ENCODE results near the gene GSDMA. TPM values are rescaled to one million over a fixed set of nuclear protein-coding genes. Genes with fewer than 3 reads are reported as not detected.
A peak's percentile ranks its signal among the peaks of the same experiment; 100 is the strongest.
"Not testable (repeated sequence)": the region's sequence is repeated elsewhere in the genome, so short reads cannot be mapped to it uniquely, and the experiment has no call there.

GSDMA gene
- total RNA-seq, 1 donor from 2014 or later = not detected

DNA sequence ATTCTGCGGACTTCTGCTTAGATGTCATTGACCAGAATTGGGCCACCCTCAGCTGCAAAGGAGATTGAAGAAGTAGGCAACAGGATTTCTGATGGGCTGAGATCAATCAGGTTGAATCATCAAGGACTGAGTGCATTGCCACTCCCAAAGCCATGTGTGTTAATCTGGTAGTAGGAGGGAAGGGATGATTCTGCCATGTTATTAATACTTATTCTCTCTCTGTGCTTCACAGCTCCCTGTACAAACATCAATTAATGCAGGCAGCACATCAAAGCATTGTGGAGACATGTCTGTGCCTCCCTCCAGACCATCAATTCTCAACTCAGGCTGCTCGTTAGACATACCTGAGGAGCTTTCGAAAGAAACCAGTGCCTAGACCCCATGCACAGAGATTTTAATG lies 23.7 kb upstream of the GSDMA start:
- peaks cover 16% of the 10 kb centered on the region for H3K4me1 Mint-ChIP-seq (ENCODE audit: unreplicated experiment)
- H3K36me3 Mint-ChIP-seq = no peaks in the 10 kb centered on the region
- DNase-seq (ENCODE audit: extremely low spot score, unreplicated experiment) = no peak
- TF ChIP-seq, protein P1, sequence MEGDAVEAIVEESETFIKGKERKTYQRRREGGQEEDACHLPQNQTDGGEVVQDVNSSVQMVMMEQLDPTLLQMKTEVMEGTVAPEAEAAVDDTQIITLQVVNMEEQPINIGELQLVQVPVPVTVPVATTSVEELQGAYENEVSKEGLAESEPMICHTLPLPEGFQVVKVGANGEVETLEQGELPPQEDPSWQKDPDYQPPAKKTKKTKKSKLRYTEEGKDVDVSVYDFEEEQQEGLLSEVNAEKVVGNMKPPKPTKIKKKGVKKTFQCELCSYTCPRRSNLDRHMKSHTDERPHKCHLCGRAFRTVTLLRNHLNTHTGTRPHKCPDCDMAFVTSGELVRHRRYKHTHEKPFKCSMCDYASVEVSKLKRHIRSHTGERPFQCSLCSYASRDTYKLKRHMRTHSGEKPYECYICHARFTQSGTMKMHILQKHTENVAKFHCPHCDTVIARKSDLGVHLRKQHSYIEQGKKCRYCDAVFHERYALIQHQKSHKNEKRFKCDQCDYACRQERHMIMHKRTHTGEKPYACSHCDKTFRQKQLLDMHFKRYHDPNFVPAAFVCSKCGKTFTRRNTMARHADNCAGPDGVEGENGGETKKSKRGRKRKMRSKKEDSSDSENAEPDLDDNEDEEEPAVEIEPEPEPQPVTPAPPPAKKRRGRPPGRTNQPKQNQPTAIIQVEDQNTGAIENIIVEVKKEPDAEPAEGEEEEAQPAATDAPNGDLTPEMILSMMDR (conservative IDR thresholded peaks at IDR 0.05) = no peak
- H3K27ac Mint-ChIP-seq = no peak overlapping the region
- no peaks in the 10 kb centered on the region for H3K9me3 Mint-ChIP-seq
- no peak overlapping the region for H3K4me3 Mint-ChIP-seq
- peaks cover 9% of the 10 kb centered on the region for H3K27me3 Mint-ChIP-seq

DNA sequence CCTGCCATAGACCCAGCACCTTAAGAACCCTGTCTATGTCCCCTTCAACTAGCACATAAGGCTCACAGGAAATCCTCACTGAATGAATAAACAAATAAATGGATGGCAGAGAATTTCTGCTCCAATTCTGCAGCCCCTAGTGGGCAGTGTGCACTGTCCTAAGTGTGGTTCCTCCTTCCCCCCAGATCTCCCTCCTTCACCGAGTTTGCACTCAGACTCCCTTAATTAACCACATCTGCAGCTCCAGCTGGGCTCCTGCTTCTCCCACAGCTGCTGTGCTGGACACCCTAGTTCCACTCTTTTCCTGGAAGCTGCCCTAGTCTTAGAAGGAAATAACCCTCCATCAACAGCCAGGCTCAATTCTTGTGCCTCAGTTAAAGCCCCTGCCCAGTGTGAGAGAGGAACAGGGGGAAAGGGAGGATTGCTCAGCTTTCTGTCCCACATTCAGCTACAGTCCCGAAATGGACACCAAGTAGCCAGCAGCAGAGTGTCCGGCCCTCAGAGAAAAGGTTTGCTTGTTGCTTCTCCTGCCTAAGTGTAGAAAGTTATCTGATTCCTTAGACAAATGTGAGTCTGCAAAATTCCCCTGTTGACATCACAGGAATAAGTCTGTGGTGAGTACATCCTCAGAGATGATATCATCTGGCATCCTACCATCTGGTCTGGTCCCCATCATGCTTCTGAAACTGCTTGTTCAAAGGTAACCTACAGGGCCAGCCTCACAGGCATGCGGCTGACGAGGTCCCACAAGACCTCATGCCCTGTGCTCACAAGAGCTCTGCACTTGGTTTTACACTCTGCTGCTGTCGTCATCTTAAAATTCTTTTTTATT lies 23.0 kb upstream of the GSDMA start:
- TF ChIP-seq, protein P1 (conservative IDR thresholded peaks at IDR 0.05) = peak; percentile 67
- Mint-ChIP-seq H3K27me3 (peaks cover 9% of the 10 kb centered on the region), H3K36me3 (no peaks in the 10 kb centered on the region), H3K27ac (no peak overlapping the region), H3K4me1 (ENCODE audit: unreplicated experiment) (peaks cover 13% of the 10 kb centered on the region), H3K9me3 (no peaks in the 10 kb centered on the region), H3K4me3 (no peak overlapping the region)
- no peak for DNase-seq (ENCODE audit: extremely low spot score, unreplicated experiment)

DNA sequence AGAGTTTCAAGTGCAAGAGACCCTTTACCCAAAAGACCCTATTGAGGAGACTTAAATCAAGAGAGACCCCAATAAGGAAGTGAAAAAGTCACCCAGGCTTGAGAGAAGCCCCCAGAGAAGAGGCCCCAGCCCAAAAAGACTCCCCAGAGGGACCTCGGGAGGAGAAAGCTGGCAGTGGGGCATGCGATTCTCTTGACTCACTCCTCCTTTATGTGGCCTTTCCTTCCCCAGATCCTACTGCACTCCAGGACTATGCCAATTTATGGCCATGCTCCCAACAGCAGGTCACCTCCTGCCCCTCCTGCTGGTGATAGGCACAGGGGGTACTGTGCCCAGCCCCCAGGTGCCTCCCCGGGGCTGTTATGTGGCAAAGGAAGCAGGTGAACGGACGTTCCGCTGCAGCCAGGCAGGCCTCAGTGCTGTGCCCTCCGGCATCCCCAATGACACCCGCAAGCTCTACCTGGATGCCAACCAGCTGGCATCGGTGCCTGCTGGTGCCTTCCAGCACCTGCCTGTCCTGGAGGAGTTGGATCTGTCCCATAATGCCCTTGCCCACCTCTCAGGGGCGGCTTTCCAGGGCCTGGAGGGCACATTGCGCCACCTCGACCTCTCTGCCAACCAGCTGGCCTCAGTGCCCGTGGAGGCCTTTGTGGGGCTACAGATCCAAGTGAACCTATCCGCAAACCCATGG lies 19.0 kb upstream of the GSDMA start:
- TF ChIP-seq, protein P1 (conservative IDR thresholded peaks at IDR 0.05) = no peak
- H3K27me3 Mint-ChIP-seq = peaks cover 9% of the 10 kb centered on the region
- H3K9me3 Mint-ChIP-seq = no peaks in the 10 kb centered on the region
- no peak for DNase-seq (ENCODE audit: extremely low spot score, unreplicated experiment)
- H3K36me3 Mint-ChIP-seq = no peaks in the 10 kb centered on the region
- H3K27ac Mint-ChIP-seq = no peak overlapping the region
- H3K4me1 Mint-ChIP-seq (ENCODE audit: unreplicated experiment) = peaks cover 18% of the 10 kb centered on the region
- H3K4me3 Mint-ChIP-seq = no peak overlapping the region

DNA sequence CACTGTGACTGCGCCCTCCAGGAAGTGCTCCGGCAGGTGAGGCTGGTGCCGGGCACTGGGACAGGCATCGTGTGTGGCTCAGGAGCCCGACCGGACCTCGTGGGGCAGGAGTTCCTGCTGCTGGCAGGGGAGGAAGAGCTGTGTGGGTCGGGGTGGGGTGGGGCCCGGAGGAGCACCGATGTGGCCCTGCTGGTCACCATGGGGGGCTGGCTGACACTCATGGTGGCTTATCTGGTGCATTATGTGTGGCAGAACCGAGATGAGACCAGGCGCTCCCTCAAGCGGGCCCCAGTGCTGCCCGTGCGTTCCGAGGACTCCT lies 18.5 kb upstream of the GSDMA start:
- H3K4me3 Mint-ChIP-seq = no peak overlapping the region
- no peak overlapping the region for H3K27ac Mint-ChIP-seq
- H3K4me1 Mint-ChIP-seq (ENCODE audit: unreplicated experiment) = peaks cover 20% of the 10 kb centered on the region
- no peaks in the 10 kb centered on the region for H3K9me3 Mint-ChIP-seq
- H3K27me3 Mint-ChIP-seq = peaks cover 9% of the 10 kb centered on the region
- no peak for DNase-seq (ENCODE audit: extremely low spot score, unreplicated experiment)
- H3K36me3 Mint-ChIP-seq = no peaks in the 10 kb centered on the region
- TF ChIP-seq, protein P1 (conservative IDR thresholded peaks at IDR 0.05) = no peak

DNA sequence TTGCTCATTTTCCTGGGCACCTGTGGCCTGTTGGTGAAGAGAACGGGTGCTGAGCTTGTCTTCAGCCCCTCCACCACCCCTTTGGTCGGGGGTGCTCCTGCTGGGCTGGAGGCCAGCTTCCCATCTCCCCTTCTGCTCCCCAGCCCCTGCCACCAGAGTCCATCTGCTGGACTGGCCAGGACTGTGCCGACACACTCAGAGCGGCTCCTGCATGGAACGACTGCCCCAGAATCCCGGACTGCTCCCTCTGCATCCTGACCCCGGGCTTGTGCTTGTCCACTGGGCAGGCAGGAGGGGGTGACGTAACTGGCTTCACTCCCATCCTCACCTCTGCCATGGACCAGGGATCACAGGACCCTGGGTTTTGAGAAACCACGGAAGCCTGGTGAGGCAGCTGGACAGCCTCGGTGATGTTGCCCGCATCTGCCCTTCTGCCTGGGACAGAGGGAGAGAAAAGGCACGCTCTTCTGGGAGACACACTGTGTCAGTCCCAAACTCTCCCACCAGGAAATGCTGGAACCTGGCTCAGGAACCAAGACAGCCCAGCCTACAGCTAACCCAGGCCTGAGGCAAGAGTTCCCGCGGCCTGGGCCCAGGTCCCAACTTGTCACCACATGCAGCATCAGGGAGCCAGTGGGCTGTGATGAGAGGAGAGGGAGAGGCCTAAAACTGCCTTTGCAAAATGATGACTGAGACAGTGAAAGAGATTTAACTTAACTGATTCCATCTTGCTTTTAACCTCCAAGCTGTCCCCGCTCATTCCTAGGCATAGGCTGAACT lies 16.1 kb upstream of the GSDMA start:
- Mint-ChIP-seq H3K27ac (no peak overlapping the region), H3K9me3 (no peaks in the 10 kb centered on the region), H3K36me3 (no peaks in the 10 kb centered on the region), H3K4me1 (ENCODE audit: unreplicated experiment) (peaks cover 18% of the 10 kb centered on the region), H3K27me3 (peaks cover 9% of the 10 kb centered on the region), H3K4me3 (no peak overlapping the region)
- no peak for DNase-seq (ENCODE audit: extremely low spot score, unreplicated experiment)
- TF ChIP-seq, protein P1 (conservative IDR thresholded peaks at IDR 0.05) = no peak

DNA sequence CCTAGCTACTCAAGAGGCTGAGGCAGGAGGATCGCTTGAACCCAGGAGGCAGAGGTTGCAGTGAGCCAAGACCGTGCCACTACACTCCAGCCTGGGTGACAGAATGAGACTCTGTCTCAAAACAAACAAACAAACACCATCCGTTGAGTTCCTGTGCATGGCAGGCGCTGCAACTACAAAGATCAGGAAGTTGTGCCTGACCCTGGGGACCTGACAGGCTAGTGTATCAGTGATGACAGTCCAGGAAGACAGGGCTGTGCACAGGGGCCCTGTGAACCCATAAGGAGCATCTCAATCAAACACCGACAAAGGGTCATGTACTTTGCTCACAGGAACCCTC lies 14.3 kb upstream of the GSDMA start:
- not testable (repeated sequence) for H3K36me3 Mint-ChIP-seq; H3K27me3 Mint-ChIP-seq; H3K9me3 Mint-ChIP-seq; DNase-seq (ENCODE audit: extremely low spot score, unreplicated experiment); H3K4me3 Mint-ChIP-seq
- peak overlapping the region; percentile 61 for H3K27ac Mint-ChIP-seq
- H3K4me1 Mint-ChIP-seq (ENCODE audit: unreplicated experiment) = peaks cover 20% of the 10 kb centered on the region

Measured in type B pancreatic cell (in vitro differentiated cells).